MM.1S (cell line): ENCODE results near the gene MAP3K12.

Experiments used
- CTCF ChIP-seq: fragments of 300-600 bp; sonication (generic); IDR thresholded peaks from 2 replicates; pipeline ENCODE4 v1.5.1; 2016; ENCODE audit warnings: antibody characterized with exemption, low read length, mixed read lengths
- EZH2phosphoT487 ChIP-seq: fragments of 300-600 bp; sonication (generic); IDR thresholded peaks from 2 replicates; pipeline ENCODE4 v1.6.1; 2018; ENCODE audit warnings: antibody characterized with exemption, low read length

- TF ChIP-seq EZH2phosphoT487: no peak
- no peak for TF ChIP-seq CTCF
Measured at GRCh38 chr12:53492188-53492587, 7.1 kb downstream of the MAP3K12 start.
